HEK293T (cell line): ENCODE results near the gene GJB4.

Experiments used
- BHLHE40 ChIP-seq: fragments of 450-650 bp; IDR thresholded peaks from 2 replicates; pipeline ENCODE4 v1.6.1; 2016; ENCODE audit warnings: mild to moderate bottlenecking, moderate library complexity, borderline replicate concordance
- ELF4 ChIP-seq: fragments of 450-650 bp; IDR thresholded peaks from 2 replicates; pipeline ENCODE4 v1.6.1; 2017; ENCODE audit warnings: antibody characterized with exemption
- FOXK2 ChIP-seq: fragments of 450-650 bp; IDR thresholded peaks from 2 replicates; pipeline ENCODE4 v1.6.1; 2016; ENCODE audit warnings: mild to moderate bottlenecking
- FOXM1 ChIP-seq: fragments of 450-650 bp; IDR thresholded peaks from 2 replicates; pipeline ENCODE4 v1.6.1; 2017; ENCODE audit warnings: mild to moderate bottlenecking, borderline replicate concordance
- HDGF ChIP-seq: fragments of 450-650 bp; IDR thresholded peaks from 2 replicates; pipeline ENCODE4 v1.6.1; 2017; ENCODE audit warnings: antibody characterized with exemption, borderline replicate concordance
- LEF1 ChIP-seq: fragments of 450-650 bp; IDR thresholded peaks from 2 replicates; pipeline ENCODE4 v1.6.1; 2017; ENCODE audit warnings: mild to moderate bottlenecking, borderline replicate concordance
- NFRKB ChIP-seq: fragments of 450-650 bp; IDR thresholded peaks from 2 replicates; pipeline ENCODE4 v1.6.1; 2016; ENCODE audit warnings: mild to moderate bottlenecking, moderate library complexity
- SP1 ChIP-seq: fragments of 450-650 bp; IDR thresholded peaks from 2 replicates; pipeline ENCODE4 v1.6.1; 2017
- TARDBP ChIP-seq: fragments of 450-650 bp; IDR thresholded peaks from 2 replicates; pipeline ENCODE4 v1.6.1; 2016

DNA sequence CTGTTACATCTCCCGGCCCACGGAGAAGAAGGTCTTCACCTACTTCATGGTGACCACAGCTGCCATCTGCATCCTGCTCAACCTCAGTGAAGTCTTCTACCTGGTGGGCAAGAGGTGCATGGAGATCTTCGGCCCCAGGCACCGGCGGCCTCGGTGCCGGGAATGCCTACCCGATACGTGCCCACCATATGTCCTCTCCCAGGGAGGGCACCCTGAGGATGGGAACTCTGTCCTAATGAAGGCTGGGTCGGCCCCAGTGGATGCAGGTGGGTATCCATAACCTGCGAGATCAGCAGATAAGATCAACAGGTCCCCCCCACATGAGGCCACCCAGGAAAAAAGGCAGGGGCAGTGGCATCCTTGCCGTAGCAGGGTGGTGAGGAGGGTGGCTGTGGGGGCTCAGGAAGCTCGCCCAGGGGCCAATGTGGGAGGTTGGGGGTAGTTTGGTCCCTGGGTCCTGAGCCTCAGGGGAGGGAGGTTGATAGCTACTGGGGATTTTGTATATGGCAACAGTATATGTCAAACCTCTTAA is 2.3 kb downstream of the GJB4 start:
- no peak for TF ChIP-seq FOXM1
- no peak for TF ChIP-seq FOXK2
- TF ChIP-seq ELF4, result no peak
- TF ChIP-seq NFRKB, result no peak
- TF ChIP-seq SP1, result no peak
- no peak for TF ChIP-seq TARDBP
- TF ChIP-seq HDGF, result no peak
- no peak for TF ChIP-seq LEF1
- TF ChIP-seq BHLHE40, result no peak
